GM12878 (cell line): ENCODE results near the gene SCUBE3. TPM values are rescaled to one million over a fixed set of nuclear protein-coding genes. Genes with fewer than 3 reads are reported as not detected.

Experiments
- ATAC-seq: fragments of 200-7000 bp; cut with Tn5 transposase; 3 replicates; pipeline ENCODE4 v1.9.1; 2020; ENCODE audit warnings: mild to moderate bottlenecking, moderate library complexity
- BruUV-seq: library from RNA; stranded (reverse); fragments of 400-500 nt; replicated peaks from 2 replicates; lab custom pipeline; 2021; lab: Mats Ljungman, UMichigan
- CTCF ChIA-PET: fragments of 300-600 bp; sonication (Branson Sonifier 250); formaldehyde crosslinking; extraction: SDS; loops from one replicate; lab custom pipeline; 2021; ENCODE audit warnings: inconsistent platforms; lab: Yijun Ruan, JAX
- POLR2A ChIA-PET: fragments of 350-600 bp; formaldehyde crosslinking; extraction: SDS; loops from one replicate; lab custom pipeline; 2021; ENCODE audit warnings: inconsistent platforms; lab: Charles Lee
- RAD21 ChIA-PET: fragments of 300-600 bp; sonication (Branson Sonifier 250); formaldehyde crosslinking; loops from one replicate; lab custom pipeline; 2023; ENCODE audit warnings: antibody characterized with exemption; ENCODE audit not compliant: unreplicated experiment; lab: Charles Lee
- SMC1A ChIA-PET: fragments of 300-600 bp; sonication (Branson Sonifier 250); formaldehyde crosslinking; loops from one replicate; lab custom pipeline; 2023; ENCODE audit not compliant: unreplicated experiment, uncharacterized antibody; lab: Charles Lee
- DNase-seq: peaks from one replicate; pipeline ENCODE4 v3.0.0-alpha.2; 2011; ENCODE audit warnings: low read depth, low spot score
- FAIRE-seq: peaks from 3 replicates; lab custom pipeline; 2011; peaks lifted over from hg19 to GRCh38; lab: Jason Lieb, UNC
- H2AFZ ChIP-seq: 2 replicates; pipeline ENCODE4 v1.6.0; 2011; ENCODE audit warnings: low read depth, low read length, control low read depth; ENCODE audit not compliant: control insufficient read depth
- H3K27ac ChIP-seq: 2 replicates; pipeline ENCODE4 v1.5.1; 2011; ENCODE audit warnings: control low read depth; ENCODE audit not compliant: control insufficient read depth, insufficient read depth
- H3K27me3 ChIP-seq, 2 experiments: replicated peaks in 1 of 2; 2 replicates each; pipeline versions ENCODE4 v1.6.0 to v1.6.1; 2011; ENCODE audit warnings: low read length in 1 of 2; ENCODE audit not compliant: control insufficient read depth in 2 of 2, insufficient read depth in 2 of 2
- H3K36me3 ChIP-seq, 2 experiments: 2 replicates each; pipeline ENCODE4 v1.5.1; 2011; ENCODE audit warnings: low read length in 1 of 2; ENCODE audit not compliant: control insufficient read depth in 2 of 2, insufficient read depth in 2 of 2
- H3K4me1 ChIP-seq: 2 replicates; pipeline ENCODE4 v1.6.1; 2011; ENCODE audit warnings: mild to moderate bottlenecking, low read length, moderate library complexity, mixed read lengths; ENCODE audit not compliant: control insufficient read depth, insufficient read depth
- H3K4me2 ChIP-seq: 2 replicates; pipeline ENCODE4 v1.6.0; 2011; ENCODE audit warnings: control low read depth; ENCODE audit not compliant: control insufficient read depth, insufficient read depth
- H3K4me3 ChIP-seq: fragments of 200-600 bp; sonication (generic); 2 replicates; pipeline ENCODE4 v1.5.1; 2016
- H3K79me2 ChIP-seq: 2 replicates; pipeline ENCODE4 v1.6.0; 2011; ENCODE audit warnings: low read length; ENCODE audit not compliant: control insufficient read depth, insufficient read depth
- H3K9ac ChIP-seq: 2 replicates; pipeline ENCODE4 v1.8.0; 2011; ENCODE audit warnings: low read length, control low read depth, mixed read lengths; ENCODE audit not compliant: control insufficient read depth, insufficient read depth
- H3K9me3 ChIP-seq: replicated peaks from 3 replicates; pipeline ENCODE4 v1.5.1; 2011; ENCODE audit warnings: mild to moderate bottlenecking, low read length; ENCODE audit not compliant: control insufficient read depth, insufficient read depth
- H4K20me1 ChIP-seq: 2 replicates; pipeline ENCODE4 v1.6.0; 2011; ENCODE audit not compliant: control insufficient read depth, insufficient read depth
- BMI1 ChIP-seq: fragments of 450-650 bp; IDR thresholded peaks from 2 replicates; pipeline ENCODE4 v1.6.1; 2016; ENCODE audit warnings: mild to moderate bottlenecking, moderate library complexity, borderline replicate concordance
- CHD4 ChIP-seq: fragments of 200-600 bp; sonication (generic); IDR thresholded peaks from 2 replicates; pipeline ENCODE4 v1.6.1; 2016; ENCODE audit warnings: mild to moderate bottlenecking
- CREB1 ChIP-seq: IDR thresholded peaks from 2 replicates; pipeline ENCODE4 v1.6.1; 2012; ENCODE audit warnings: low read depth, mild to moderate bottlenecking, inconsistent platforms
- EED ChIP-seq: sonication (generic); IDR thresholded peaks from 2 replicates; pipeline ENCODE4 v1.6.1; 2016; ENCODE audit warnings: antibody characterized with exemption, low read depth
- GABPA ChIP-seq: IDR thresholded peaks from 2 replicates; pipeline ENCODE4 v1.6.1; 2014; ENCODE audit warnings: antibody characterized with exemption, low read depth, mild to moderate bottlenecking, inconsistent platforms
- LARP7 ChIP-seq: fragments of 450-650 bp; IDR thresholded peaks from 2 replicates; pipeline ENCODE4 v1.6.1; 2017; ENCODE audit warnings: mild to moderate bottlenecking
- POLR2AphosphoS2 ChIP-seq: IDR thresholded peaks from 2 replicates; pipeline ENCODE4 v1.6.1; 2011; ENCODE audit warnings: low read depth, mild to moderate bottlenecking, low read length, improper control_type of control experiment, moderate library complexity
- POU2F2 ChIP-seq: IDR thresholded peaks from 3 replicates; pipeline ENCODE4 v1.6.1; 2011; ENCODE audit warnings: low read depth, mild to moderate bottlenecking, low read length, borderline replicate concordance
- SMC3 ChIP-seq: IDR thresholded peaks from 2 replicates; pipeline ENCODE4 v1.6.1; 2011; ENCODE audit warnings: low read length, improper control_type of control experiment, borderline replicate concordance
- SREBF1 ChIP-seq: IDR thresholded peaks from 2 replicates; pipeline ENCODE4 v1.6.1; 2012; ENCODE audit warnings: mild to moderate bottlenecking, low read length
- SRF ChIP-seq, 2 experiments: IDR thresholded peaks; 2 replicates each; pipeline ENCODE4 v1.6.1; 2011; ENCODE audit warnings: low read depth in 2 of 2, low read length in 2 of 2, mild to moderate bottlenecking in 1 of 2, moderate library complexity in 1 of 2
- YY1 ChIP-seq: IDR thresholded peaks from 2 replicates; pipeline ENCODE4 v1.6.1; 2011; ENCODE audit warnings: low read depth, mild to moderate bottlenecking, low read length
- ZNF384 ChIP-seq: IDR thresholded peaks from 2 replicates; pipeline ENCODE4 v1.6.1; 2012; ENCODE audit warnings: low read depth, mild to moderate bottlenecking, low read length, improper control_type of control experiment, borderline replicate concordance
- ZNF622 ChIP-seq: fragments of 450-650 bp; IDR thresholded peaks from 2 replicates; pipeline ENCODE4 v1.6.1; 2017; ENCODE audit warnings: mild to moderate bottlenecking, inconsistent platforms
- WGBS: methylation state at CpG from one replicate; pipeline ENCODE4 v1.1.6; 2016; ENCODE audit warnings: low lambda C conversion rate; ENCODE audit not compliant: insufficient replicate concordance, insufficient coverage; ENCODE audit errors: missing lambda C conversion rate; 5-methylcytosine and 5-hydroxymethylcytosine counted together
- in situ Hi-C: fragments of 300-500 bp; cut with MboI; formaldehyde crosslinking; loops from 9 replicates; pipeline ENCODE4 v1.14.3; 2018; ENCODE audit warnings: mixed read lengths
- intact Hi-C: fragments of 100-400 bp; cut with micrococcal nuclease; formaldehyde crosslinking; loops from one replicate; pipeline ENCODE4 v1.14.2; 2022; ENCODE audit not compliant: unreplicated experiment
- polyA plus RNA-seq, 11 experiments: library from polyadenylated mRNA; depleted of rRNA in 4 of 11; unstranded in 6 of 11; stranded (reverse) in 5 of 11; fragments of >200 nt; fragmentation: Nextera tagmentation in 4 of 11; fragmentation: Illumina TruSeq in 1 of 11; extraction: Ambion mirVana in 4 of 11; extraction: Trizol in 1 of 11; gene quantifications; 1 replicate in 1 of 11; 2 replicates in 10 of 11; pipeline versions ENCODE4 v1.2.1 to v1.2.3, GENCODE V29; 2011 to 2016; ENCODE audit warnings: inconsistent platforms in 2 of 11, missing spikeins in 2 of 11, low read depth in 1 of 11
- total RNA-seq, 4 experiments: library from RNA; depleted of rRNA in 3 of 4; stranded (reverse); fragments of >200 nt in 3 of 4; fragmentation: Illumina TruSeq in 1 of 4; extraction: Trizol in 1 of 4; gene quantifications; 2 replicates each; pipeline versions ENCODE4 v1.2.1 to v1.2.3, GENCODE V29; 2013 to 2021
- TF ChIP-seq, protein P1 (sequence below): IDR thresholded peaks from 2 replicates; pipeline ENCODE4 v1.6.1; 2012; ENCODE audit warnings: low read depth, low read length, improper control_type of control experiment
- TF ChIP-seq, protein P2 (sequence below): fragments of 450-650 bp; formaldehyde crosslinking; IDR thresholded peaks from 2 replicates; pipeline ENCODE4 v1.4.0; 2022; ENCODE audit warnings: mild to moderate bottlenecking, moderate library complexity
- TF ChIP-seq, protein P3 (sequence below): fragments of 150-350 bp; IDR thresholded peaks from 2 replicates; pipeline ENCODE4 v1.6.1; 2016; ENCODE audit warnings: low read depth, low read length

SCUBE3 gene
- total and polyA plus RNA-seq, 10 of the 15 experiments (the other 5 are each of a cell fraction or from before 2014, with no cell fraction given), result under 0.01 to 0.20 (median 0.07) TPM; not detected in 4

DNA sequence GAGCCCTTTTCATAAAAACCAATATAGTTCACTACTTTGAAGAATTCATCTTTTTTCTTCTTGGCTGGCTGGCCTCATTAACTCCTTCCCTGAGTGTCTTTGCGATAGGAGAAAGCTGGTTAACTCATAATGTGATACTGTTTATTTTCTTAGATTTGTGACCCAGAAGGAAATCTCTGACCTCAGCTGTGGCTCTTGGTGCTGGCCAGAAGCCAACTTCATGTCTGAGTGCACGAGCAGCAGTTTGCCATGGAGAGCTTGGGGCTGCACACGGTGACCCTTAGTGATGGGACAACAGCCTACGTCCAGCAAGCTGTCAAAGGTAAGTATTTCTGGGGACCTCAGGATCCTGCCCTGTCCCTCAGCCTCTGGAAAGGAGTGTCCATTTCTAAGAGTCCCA lies 67.1 kb downstream of the SCUBE3 start:
- BruUV-seq, result no TSS peak
- Histone ChIP-seq H3K27ac (no peak overlapping the region), H3K9me3 (no peaks in the 10 kb centered on the region), H3K4me1 (no peaks in the 10 kb centered on the region), H3K79me2 (no peaks in the 10 kb centered on the region), H3K4me3 (no peak overlapping the region), H3K27me3 (no peaks in the 10 kb centered on the region), H2AFZ (no peak overlapping the region), H4K20me1 (no peaks in the 10 kb centered on the region), H3K9ac (no peak overlapping the region), H3K36me3 (peaks cover 0 to 15% of the 10 kb centered on the region in 2 experiments; a peak in 2 of 4 replicates), H3K4me2 (no peak overlapping the region)
- TF ChIP-seq GABPA (no peak), SMC3 (no peak), BMI1 (no peak), EED (no peak), POU2F2 (no peak), POLR2AphosphoS2 (no peak), ZNF622 (no peak), SREBF1 (no peak), CHD4 (no peak), LARP7 (no peak), SRF (IDR thresholded peaks at IDR 0.05; ENCODE audit: low read depth in 2 of 2, low read length in 2 of 2) (no peak), YY1 (no peak), ZNF384 (no peak), CREB1 (no peak)
- TF ChIP-seq, protein P1, sequence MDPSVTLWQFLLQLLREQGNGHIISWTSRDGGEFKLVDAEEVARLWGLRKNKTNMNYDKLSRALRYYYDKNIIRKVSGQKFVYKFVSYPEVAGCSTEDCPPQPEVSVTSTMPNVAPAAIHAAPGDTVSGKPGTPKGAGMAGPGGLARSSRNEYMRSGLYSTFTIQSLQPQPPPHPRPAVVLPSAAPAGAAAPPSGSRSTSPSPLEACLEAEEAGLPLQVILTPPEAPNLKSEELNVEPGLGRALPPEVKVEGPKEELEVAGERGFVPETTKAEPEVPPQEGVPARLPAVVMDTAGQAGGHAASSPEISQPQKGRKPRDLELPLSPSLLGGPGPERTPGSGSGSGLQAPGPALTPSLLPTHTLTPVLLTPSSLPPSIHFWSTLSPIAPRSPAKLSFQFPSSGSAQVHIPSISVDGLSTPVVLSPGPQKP, result no peak
- TF ChIP-seq, protein P2, sequence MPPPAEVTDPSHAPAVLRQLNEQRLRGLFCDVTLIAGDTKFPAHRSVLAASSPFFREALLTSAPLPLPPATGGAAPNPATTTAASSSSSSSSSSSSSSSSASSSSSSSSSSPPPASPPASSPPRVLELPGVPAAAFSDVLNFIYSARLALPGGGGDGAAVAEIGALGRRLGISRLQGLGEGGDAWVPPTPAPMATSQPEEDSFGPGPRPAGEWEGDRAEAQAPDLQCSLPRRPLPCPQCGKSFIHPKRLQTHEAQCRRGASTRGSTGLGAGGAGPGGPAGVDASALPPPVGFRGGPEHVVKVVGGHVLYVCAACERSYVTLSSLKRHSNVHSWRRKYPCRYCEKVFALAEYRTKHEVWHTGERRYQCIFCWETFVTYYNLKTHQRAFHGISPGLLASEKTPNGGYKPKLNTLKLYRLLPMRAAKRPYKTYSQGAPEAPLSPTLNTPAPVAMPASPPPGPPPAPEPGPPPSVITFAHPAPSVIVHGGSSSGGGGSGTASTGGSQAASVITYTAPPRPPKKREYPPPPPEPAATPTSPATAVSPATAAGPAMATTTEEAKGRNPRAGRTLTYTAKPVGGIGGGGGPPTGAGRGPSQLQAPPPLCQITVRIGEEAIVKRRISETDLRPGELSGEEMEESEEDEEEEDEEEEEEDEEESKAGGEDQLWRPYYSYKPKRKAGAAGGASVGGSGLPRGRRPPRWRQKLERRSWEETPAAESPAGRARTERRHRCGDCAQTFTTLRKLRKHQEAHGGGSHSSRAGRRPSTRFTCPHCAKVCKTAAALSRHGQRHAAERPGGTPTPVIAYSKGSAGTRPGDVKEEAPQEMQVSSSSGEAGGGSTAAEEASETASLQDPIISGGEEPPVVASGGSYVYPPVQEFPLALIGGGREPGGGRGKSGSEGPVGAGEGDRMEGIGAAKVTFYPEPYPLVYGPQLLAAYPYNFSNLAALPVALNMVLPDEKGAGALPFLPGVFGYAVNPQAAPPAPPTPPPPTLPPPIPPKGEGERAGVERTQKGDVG, result no peak
- TF ChIP-seq, protein P3, sequence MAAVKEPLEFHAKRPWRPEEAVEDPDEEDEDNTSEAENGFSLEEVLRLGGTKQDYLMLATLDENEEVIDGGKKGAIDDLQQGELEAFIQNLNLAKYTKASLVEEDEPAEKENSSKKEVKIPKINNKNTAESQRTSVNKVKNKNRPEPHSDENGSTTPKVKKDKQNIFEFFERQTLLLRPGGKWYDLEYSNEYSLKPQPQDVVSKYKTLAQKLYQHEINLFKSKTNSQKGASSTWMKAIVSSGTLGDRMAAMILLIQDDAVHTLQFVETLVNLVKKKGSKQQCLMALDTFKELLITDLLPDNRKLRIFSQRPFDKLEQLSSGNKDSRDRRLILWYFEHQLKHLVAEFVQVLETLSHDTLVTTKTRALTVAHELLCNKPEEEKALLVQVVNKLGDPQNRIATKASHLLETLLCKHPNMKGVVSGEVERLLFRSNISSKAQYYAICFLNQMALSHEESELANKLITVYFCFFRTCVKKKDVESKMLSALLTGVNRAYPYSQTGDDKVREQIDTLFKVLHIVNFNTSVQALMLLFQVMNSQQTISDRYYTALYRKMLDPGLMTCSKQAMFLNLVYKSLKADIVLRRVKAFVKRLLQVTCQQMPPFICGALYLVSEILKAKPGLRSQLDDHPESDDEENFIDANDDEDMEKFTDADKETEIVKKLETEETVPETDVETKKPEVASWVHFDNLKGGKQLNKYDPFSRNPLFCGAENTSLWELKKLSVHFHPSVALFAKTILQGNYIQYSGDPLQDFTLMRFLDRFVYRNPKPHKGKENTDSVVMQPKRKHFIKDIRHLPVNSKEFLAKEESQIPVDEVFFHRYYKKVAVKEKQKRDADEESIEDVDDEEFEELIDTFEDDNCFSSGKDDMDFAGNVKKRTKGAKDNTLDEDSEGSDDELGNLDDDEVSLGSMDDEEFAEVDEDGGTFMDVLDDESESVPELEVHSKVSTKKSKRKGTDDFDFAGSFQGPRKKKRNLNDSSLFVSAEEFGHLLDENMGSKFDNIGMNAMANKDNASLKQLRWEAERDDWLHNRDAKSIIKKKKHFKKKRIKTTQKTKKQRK, result no peak
- ChIA-PET POLR2A (interaction anchor here (0.5 kb wide), 1 partner anchor 172 kb away, joined by 6 read pairs; no protein-coding TSS in a partner anchor), CTCF (no interaction called here), RAD21 (no interaction called here), SMC1A (no interaction called here)
- ATAC-seq, result no peak
- intact Hi-C loops, result no loop called here
- in situ Hi-C loops, result no loop called here
- no peak for FAIRE-seq
- no peak for DNase-seq
- WGBS, result 73% methylated on average over 4 of the region's 4 CpGs
